Left kidney (tissue), 2 donors: ENCODE results near the gene LPAR3. TPM values are rescaled to one million over a fixed set of nuclear protein-coding genes. Genes with fewer than 3 reads are reported as not detected.
A peak's percentile ranks its signal among the peaks of the same experiment; 100 is the strongest.

Experiments
- DNase-seq: peaks from one replicate; pipeline ENCODE4 v3.0.0-alpha.2; 2013
- polyA plus RNA-seq: library from polyadenylated mRNA; unstranded; fragments of 120-200 nt; gene quantifications from one replicate; pipeline ENCODE4 v1.2.1, GENCODE V29; 2013; ENCODE audit not compliant: insufficient read length

The LPAR3 gene
- polyA plus RNA-seq, 1 donor, result 1.4 TPM

- DNase-seq, result no peak
These were observed 35.1 kb downstream of the LPAR3 start for GRCh38 chr1:84857906-84858305.

- no peak for DNase-seq
These were observed 36.2 kb downstream of the LPAR3 start for GRCh38 chr1:84856726-84857270.

- no peak for DNase-seq
These were observed 37.0 kb downstream of the LPAR3 start for GRCh38 chr1:84855691-84856630.

DNA sequence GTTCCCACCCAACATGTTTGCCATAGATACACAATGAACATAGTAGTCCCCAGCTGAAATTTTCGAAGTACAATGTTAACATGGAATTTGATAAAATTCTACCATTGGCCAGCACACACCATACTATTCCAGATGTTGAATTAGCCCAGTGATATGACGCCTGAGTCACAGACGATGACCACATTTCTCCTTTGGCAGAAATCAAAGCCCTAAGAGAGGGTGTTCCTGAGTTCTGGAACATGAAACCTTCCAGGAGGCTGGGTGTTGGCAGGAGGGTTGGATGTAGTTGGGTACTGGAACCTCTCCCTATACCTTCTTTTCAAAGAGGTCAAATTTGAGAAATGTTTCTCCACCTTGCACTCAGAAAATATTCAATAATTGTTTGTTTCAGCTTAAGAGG lies 37.8 kb downstream of the LPAR3 start:
- no peak for DNase-seq

DNA sequence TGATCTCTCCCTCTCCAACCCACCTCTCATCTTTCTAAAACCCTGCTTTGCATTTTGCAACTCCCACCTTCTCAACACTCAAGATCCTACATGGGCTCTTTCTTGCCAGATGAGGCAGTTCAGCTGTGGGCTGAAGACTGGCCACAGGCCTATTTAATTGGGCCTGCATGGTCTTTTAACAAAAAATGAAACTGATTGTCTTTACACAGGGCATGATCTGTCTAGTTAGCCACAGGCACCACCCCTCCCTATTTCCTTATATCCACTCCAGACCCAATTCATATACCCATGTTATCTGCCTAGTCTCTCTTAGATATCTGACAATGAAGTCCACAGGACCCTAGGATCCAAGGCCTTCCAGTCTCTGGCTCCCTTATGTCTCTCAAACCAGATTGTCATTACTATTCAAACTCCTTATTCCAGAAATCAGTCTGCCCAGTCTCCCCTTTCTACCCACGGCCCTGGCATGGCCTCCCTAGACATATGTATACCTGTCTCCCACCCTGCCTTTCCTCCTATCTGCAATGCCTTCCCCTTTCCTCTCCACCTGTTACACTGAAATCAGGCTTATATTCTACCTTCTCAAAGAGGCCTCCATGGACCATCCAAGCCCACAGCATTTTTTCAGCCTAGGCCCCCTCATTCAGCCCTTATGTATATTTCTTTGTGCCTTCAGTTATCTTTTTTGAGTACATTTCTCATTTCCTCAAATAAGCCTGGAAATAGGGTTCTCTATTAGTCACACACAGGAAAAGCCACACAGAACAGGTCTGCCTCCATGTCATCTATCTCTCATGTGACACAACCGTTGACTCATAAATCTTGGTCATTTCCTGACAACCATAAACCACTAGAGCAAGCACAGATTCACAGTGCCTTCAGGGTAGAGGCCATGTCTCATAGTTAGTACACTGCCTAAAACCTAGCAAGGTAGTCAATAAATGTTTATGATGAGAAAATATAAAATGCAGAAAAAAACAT lies 39.0 kb downstream of the LPAR3 start:
- DNase-seq, result no peak

GRCh38 chr1:84851839-84852238 lies 41.2 kb downstream of the LPAR3 start:
- DNase-seq, result no peak

- DNase-seq, result no peak
These were observed 43.5 kb downstream of the LPAR3 start for GRCh38 chr1:84849357-84849975.

DNA sequence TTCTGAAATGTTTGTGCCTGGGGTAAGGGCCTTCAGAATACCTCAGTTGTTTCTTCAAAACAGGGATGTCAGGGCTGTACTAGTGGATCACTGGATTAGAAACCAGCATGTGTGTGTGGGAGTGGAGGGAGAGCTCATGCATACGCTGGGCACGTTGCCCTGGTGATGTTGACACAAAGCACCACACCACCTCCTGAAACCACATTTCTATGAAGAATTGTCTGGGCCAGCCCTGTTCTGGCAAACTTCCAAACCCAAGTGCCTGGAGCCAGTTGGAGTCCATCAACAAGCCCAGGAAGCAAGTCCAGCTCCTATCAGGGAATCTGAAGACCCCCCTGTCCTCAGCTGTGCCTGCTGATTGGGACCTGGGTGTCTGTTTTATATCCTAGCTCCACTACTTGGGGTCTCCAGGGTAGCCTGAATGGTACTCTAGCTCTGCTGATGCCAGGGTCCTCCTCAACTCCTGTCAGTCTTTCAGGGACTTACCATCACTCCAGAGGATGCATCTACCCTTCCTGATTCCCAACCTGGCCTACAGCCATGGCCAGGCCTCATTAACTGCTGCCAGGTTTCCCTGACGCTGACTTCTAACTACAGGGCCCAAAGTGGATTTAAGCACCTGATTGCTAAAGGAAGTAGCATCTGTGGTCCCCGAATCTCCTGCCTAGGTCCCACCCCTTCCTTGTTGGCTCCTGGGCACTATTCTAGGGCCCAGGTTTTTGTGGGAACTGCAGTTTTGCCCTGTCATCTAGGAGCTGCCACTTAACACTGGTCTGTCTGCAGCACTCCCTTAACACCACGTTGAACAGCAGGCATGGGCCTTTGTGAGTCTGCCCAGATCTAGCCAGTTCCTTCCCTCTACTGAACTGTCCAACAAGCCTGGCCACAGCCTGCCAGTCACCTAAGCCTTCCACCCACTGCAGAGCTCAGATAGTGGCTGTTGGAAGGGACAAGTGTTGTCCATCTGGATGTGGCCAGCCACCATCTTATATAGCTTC lies 45.5 kb downstream of the LPAR3 start:
- DNase-seq, result peak; percentile 60

DNA sequence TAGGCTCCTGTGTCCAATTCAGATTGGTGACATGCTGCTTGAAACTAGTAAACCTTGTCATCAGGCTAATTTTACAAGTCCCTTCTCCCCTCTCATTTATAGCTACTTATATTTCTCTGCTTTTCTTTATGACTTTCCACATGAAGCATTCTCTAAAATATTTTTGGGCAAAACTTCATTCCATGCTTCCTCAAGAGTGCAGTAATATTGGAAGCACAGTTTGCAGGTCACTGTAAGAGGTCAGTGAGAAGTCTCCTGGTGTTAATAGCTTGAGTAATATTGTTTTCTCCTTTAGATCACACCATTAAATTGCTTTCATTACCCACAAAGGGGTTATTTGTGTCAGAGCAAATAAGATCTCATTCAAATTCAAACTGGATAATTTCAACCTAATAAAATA lies 46.6 kb downstream of the LPAR3 start:
- DNase-seq, result no peak

- DNase-seq, result no peak
These were observed 47.6 kb downstream of the LPAR3 start for GRCh38 chr1:84845357-84845756.

GRCh38 chr1:84844094-84844493 lies 48.9 kb downstream of the LPAR3 start:
- no peak for DNase-seq

DNA sequence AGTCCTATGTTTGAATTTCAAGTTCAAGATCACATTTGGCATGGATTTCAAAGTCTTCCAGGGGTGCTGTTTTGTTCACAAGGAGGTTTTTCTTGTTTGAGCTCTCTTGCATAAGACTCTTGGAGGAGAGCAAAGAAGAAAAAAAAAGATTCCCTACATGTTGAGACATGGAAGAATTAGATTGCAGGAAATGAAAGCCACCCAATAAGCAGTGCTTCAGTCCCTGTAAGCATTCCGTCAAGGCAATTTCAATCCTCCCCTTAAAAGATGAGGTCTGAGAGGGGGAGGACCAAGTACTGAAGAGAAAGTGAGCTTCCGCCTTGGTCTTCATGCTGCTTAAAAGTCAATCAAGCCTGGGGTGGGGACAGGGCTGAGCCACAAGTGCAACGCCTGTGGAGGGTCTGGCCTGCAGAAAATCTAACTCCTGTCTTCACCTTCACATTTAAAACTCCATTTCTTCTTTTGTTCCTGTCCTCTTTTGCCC lies 50.2 kb downstream of the LPAR3 start:
- DNase-seq, result no peak

DNA sequence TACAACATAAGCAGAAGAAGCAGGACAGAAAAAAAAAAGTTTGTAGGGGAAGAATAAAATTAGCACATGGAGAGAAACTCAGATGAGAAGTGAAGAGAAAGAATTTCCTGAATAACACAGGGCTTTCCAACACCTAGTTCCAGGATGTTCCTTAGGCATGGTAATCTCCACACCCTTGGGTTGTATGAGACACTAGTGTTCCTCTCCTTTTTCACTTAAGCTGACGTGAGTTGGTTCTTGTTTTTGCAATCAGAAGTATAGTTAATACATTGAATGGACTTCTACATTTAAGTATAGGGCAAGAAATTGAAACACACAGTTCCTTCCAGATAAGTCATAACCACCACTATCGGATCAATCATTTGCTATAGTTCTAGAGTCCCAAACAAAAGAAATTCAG lies 51.0 kb downstream of the LPAR3 start:
- no peak for DNase-seq

GRCh38 chr1:84840346-84840745 lies 52.7 kb downstream of the LPAR3 start:
- DNase-seq, result no peak

GRCh38 chr1:84839544-84839943 lies 53.5 kb downstream of the LPAR3 start:
- no peak for DNase-seq

DNA sequence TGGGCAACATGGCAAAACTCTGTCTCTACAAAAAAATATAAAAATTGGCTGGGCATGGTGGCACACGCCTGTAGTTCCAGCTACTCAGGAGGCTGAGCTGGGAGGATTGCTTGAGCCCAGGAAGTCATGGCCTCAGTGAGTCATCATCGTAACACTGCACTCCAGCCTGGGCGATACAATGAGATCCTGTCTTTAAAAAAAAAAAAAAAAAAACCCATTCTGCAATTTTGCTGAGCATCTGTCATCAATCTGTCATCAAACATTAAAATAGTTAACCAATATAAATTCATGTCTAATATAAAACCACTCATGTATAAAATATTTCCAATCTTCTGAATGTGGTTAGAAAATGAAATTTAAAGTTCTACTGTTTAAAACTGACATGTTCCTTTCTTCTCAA lies 56.9 kb downstream of the LPAR3 start:
- DNase-seq, result no peak

GRCh38 chr1:84835169-84835568 lies 57.8 kb downstream of the LPAR3 start:
- no peak for DNase-seq

DNA sequence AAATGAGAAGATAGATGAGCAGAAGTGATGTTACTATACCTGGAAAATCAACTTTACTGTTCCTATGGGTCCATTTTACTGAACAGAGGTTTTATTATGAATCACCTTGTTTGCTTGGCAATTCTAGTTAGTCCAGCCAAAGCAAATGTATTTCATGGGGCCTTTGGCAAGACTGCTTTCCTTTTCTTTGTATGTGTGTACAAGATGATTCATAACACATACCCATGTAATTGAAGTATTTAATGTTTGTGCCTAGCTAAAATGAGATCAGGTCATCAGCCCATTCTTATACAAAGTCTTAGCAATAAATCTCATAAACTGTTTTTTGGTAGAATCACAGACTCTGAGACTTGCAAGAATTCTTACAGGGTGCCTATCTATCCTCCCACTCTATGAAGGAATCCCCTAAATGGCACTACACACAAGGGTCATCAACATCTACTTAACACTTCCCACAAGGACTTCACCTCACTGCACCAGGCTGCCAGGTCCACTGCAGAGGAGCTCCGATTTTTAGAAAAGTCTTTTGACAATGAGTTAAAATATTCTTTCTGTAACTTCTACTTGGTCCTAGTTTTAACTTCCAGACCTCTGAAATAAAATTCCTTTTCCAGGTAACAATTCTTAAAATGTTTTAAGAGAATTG lies 58.5 kb downstream of the LPAR3 start:
- DNase-seq, result no peak

DNA sequence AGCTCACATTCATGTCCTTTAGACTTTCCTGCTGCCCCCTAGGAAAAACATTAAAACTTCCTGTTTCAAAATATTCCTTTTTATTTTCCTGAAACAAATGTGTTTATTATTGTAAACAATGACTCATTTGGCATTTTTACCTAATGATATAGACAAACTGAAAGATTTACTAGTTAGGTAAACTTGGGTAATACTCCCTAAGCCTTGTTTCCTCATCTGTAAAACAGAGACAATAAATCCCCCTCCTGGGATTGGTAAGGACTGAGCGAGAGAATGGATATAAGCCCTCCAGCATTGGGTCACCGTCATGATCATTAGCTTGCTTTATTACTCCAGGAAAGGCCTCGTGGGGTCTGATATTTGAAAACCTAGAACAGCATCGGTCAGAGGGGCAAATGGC lies 59.8 kb downstream of the LPAR3 start:
- no peak for DNase-seq

- DNase-seq, result no peak
These were observed 62.9 kb downstream of the LPAR3 start for GRCh38 chr1:84830136-84830535.
